ENCODE measurements around the gene CYTH4. TPM values are rescaled to one million over a fixed set of nuclear protein-coding genes. Genes with fewer than 3 reads are reported as not detected.

CYTH4 gene
- polyA plus RNA-seq, 2 of the 4 experiments (the other 2 are of a cell fraction): 0.05 to 0.10 TPM

DNA sequence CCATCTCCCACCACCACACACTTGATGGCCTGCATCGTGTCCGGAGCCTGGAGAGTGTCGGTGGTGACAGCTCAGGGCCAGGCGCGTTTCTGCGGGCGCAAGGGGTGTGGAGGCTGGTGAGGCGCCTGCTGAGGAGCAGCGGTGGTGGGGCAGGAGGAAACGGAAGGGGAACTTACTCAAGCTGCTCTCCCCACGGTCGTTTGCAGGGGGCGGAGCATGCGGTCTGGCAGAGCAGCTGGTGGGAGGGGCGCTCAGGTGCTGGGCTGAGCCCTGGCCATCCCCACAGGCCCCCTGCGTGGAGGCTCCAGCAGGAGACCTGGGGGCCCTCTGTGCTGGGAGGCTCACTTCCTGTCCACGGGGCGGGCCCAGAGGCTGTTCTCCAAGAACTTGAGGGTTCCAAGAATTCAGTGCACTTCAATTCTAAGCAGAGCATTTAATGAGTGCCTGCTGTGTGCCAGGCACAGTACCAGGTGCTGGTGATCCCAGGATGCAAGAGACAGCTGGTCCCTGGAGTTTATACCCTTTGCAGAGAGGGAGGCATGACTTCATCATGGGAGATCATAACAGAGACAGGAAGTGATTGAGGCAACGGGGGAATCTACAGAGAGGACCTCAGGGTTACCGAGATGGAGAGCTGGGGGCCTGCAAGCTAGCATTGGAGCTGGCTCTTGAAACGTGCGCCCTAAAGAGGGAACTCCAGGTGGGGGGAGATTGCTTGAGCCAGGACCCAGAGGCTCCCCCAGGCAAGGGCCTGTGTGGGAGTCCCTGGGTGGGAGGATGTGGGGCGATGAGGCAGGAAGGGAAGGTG, 38.0 kb upstream of the CYTH4 start, which contains the start of gene RAC2:
RAC2 (minus strand) TSS at position 156 of the 808 bp plus-strand sequence; CDS start at position 35, 121 bp downstream.
- TF ChIP-seq, protein P1, sequence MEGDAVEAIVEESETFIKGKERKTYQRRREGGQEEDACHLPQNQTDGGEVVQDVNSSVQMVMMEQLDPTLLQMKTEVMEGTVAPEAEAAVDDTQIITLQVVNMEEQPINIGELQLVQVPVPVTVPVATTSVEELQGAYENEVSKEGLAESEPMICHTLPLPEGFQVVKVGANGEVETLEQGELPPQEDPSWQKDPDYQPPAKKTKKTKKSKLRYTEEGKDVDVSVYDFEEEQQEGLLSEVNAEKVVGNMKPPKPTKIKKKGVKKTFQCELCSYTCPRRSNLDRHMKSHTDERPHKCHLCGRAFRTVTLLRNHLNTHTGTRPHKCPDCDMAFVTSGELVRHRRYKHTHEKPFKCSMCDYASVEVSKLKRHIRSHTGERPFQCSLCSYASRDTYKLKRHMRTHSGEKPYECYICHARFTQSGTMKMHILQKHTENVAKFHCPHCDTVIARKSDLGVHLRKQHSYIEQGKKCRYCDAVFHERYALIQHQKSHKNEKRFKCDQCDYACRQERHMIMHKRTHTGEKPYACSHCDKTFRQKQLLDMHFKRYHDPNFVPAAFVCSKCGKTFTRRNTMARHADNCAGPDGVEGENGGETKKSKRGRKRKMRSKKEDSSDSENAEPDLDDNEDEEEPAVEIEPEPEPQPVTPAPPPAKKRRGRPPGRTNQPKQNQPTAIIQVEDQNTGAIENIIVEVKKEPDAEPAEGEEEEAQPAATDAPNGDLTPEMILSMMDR (IDR thresholded peaks at IDR 0.05): no peak
- TF ChIP-seq NFE2L2 (conservative IDR thresholded peaks at IDR 0.05; ENCODE audit: low read length): no peak
- TF ChIP-seq POLR2A (IDR thresholded peaks at IDR 0.05; ENCODE audit: low read length): no peak
- no peak for TF ChIP-seq FOSB (CRISPR knock-in tag; IDR thresholded peaks at IDR 0.05)
- TF ChIP-seq RAD21 (conservative IDR thresholded peaks at IDR 0.05 in 1 of 2, IDR thresholded peaks at IDR 0.05 in 1 of 2): no peak
- TF ChIP-seq CBX8 (IDR thresholded peaks at IDR 0.05): no peak
- no peak for TF ChIP-seq HOXA7 (CRISPR knock-in tag; IDR thresholded peaks at IDR 0.05)
- TF ChIP-seq CBX2 (IDR thresholded peaks at IDR 0.05; ENCODE audit: borderline replicate concordance, low read depth): no peak
- TF ChIP-seq SREBF2 (IDR thresholded peaks at IDR 0.05): no peak
- TF ChIP-seq BCL3 (IDR thresholded peaks at IDR 0.05): no peak
- no peak for TF ChIP-seq KDM5A (IDR thresholded peaks at IDR 0.05)
- no peak for TF ChIP-seq JUN (IDR thresholded peaks at IDR 0.05)
- no peak for TF ChIP-seq HDAC2 (IDR thresholded peaks at IDR 0.05)
- TF ChIP-seq CHD2 (IDR thresholded peaks at IDR 0.05; ENCODE audit: low read length, partially characterized antibody): no peak
- no peaks in the 10 kb centered on the region for H3K9me3 ChIP-seq
- H3K27ac ChIP-seq: no peak within 1 kb of the TSS
- no peak within 1 kb of the TSS for H3K4me2 ChIP-seq
- POLR2A ChIA-PET: no interaction called here
- CTCF ChIA-PET: interaction anchor here (0.9 to 4.9 kb wide), 5 partner anchors 15 to 45 kb away, joined by 3 to 42 read pairs (median 4); no protein-coding TSS in a partner anchor
- no peak for DNase-seq (ENCODE audit: low read depth in 1 of 2, low spot score in 1 of 2)
- peaks cover 3% of the 10 kb centered on the region; the same call in 1 of the 3 replicates for H3K4me1 ChIP-seq
- no peak within 1 kb of the TSS for H3K4me3 ChIP-seq
- no peak for ATAC-seq
- no peak for FAIRE-seq
- WGBS (ENCODE audit: missing lambda C conversion rate): 83% methylated on average over 21 of the region's 23 CpGs

DNA sequence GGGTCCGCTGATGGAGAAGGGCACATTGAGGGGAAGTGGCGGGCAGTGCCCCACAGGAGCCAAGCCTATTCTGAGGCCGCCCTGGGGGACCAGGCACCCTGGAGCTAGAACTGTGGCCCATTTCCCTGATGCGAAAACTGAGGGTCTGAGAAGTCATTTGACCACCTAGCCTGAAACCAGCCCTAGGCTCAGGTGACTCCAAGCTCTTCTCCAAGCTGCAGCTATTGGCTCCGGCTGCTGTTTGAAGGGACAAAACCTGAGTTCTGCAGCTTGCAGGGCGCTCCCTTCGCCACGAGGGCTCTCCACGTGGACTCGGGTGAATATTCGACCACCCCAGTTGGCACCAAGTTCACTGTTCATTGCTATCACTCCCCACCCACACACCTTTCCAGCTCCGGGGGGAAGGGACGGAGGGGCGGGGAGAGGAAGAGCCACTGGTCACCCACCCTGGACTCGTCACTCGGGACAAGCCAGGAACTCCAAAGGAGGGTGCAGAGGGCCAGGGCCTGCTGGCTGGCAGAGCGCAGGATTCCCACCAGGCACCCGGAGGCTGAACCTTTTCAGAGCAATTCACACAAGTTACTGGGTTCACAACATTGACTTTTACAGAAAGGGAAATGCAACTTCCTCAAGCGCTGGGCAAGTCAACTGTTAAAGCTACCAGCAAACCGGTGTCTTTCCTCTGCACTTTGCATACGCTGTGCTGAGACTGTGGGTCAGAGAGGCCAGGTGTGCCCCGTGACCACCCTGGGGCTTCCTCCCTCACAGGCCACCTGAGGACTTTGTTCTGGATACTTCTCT, 37.2 kb upstream of the CYTH4 start:
- Histone ChIP-seq H3K27ac (no peak overlapping the region), H3K4me1 (peaks cover 3% of the 10 kb centered on the region; the same call in 1 of the 3 replicates), H3K4me2 (no peak overlapping the region), H3K9me3 (no peaks in the 10 kb centered on the region), H3K4me3 (no peak overlapping the region)
- CTCF ChIA-PET: interaction anchor here (0.5 to 4.9 kb wide), 5 partner anchors 15 to 184 kb away, joined by 3 to 42 read pairs (median 3); no protein-coding TSS in a partner anchor
- 90% methylated on average over 21 of the region's 22 CpGs for WGBS (ENCODE audit: missing lambda C conversion rate)
- no peak for TF ChIP-seq RFX5 (IDR thresholded peaks at IDR 0.05)
- no peak for TF ChIP-seq SMC3 (IDR thresholded peaks at IDR 0.05)
- no peak for TF ChIP-seq HEYL (CRISPR knock-in tag; IDR thresholded peaks at IDR 0.05)
- TF ChIP-seq, protein P2, sequence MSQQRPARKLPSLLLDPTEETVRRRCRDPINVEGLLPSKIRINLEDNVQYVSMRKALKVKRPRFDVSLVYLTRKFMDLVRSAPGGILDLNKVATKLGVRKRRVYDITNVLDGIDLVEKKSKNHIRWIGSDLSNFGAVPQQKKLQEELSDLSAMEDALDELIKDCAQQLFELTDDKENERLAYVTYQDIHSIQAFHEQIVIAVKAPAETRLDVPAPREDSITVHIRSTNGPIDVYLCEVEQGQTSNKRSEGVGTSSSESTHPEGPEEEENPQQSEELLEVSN (IDR thresholded peaks at IDR 0.05; ENCODE audit: borderline replicate concordance, low read depth): no peak
- no peak for TF ChIP-seq NPAS2 (CRISPR knock-in tag; IDR thresholded peaks at IDR 0.05; ENCODE audit: borderline replicate concordance)
- TF ChIP-seq, protein P3, sequence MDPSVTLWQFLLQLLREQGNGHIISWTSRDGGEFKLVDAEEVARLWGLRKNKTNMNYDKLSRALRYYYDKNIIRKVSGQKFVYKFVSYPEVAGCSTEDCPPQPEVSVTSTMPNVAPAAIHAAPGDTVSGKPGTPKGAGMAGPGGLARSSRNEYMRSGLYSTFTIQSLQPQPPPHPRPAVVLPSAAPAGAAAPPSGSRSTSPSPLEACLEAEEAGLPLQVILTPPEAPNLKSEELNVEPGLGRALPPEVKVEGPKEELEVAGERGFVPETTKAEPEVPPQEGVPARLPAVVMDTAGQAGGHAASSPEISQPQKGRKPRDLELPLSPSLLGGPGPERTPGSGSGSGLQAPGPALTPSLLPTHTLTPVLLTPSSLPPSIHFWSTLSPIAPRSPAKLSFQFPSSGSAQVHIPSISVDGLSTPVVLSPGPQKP (IDR thresholded peaks at IDR 0.05; ENCODE audit: low read depth, low read length): no peak
- TF ChIP-seq BCL3 (IDR thresholded peaks at IDR 0.05): no peak
- no peak for TF ChIP-seq RNF2 (IDR thresholded peaks at IDR 0.05; ENCODE audit: borderline replicate concordance, low read depth)
- no peak for TF ChIP-seq NFE2L2 (conservative IDR thresholded peaks at IDR 0.05; ENCODE audit: low read length)
- no peak for TF ChIP-seq EHF (CRISPR knock-in tag; IDR thresholded peaks at IDR 0.05)
- ATAC-seq (no peak), DNase-seq (ENCODE audit: low read depth in 1 of 2, low spot score in 1 of 2) (no peak), FAIRE-seq (no peak)
- POLR2A ChIA-PET: no interaction called here
